GM23248 (cell line): ENCODE measurements around the gene UNC5C. TPM values are rescaled to one million over a fixed set of nuclear protein-coding genes. Genes with fewer than 3 reads are reported as not detected.

Experiments
- DNase-seq: peaks from one replicate; pipeline ENCODE4 v3.0.0-alpha.2; 2015
- H2AFZ ChIP-seq: fragments of 200-600 bp; sonication (generic); 2 replicates; pipeline ENCODE4 v1.6.1; 2016; ENCODE audit warnings: antibody characterized with exemption
- H3F3A ChIP-seq: fragments of 200-600 bp; sonication (generic); 2 replicates; pipeline ENCODE4 v1.6.1; 2016; ENCODE audit warnings: mild to moderate bottlenecking, antibody characterized with exemption, mixed run types; ENCODE audit not compliant: insufficient read depth
- H3K27ac ChIP-seq: fragments of 200-600 bp; sonication (generic); 2 replicates; pipeline ENCODE4 v1.5.1; 2016; ENCODE audit warnings: mild to moderate bottlenecking
- H3K27me3 ChIP-seq: fragments of 200-600 bp; sonication (generic); replicated peaks from 2 replicates; pipeline ENCODE4 v1.6.1; 2016; ENCODE audit warnings: mild to moderate bottlenecking; ENCODE audit not compliant: insufficient read depth
- H3K36me3 ChIP-seq: fragments of 200-600 bp; sonication (generic); 2 replicates; pipeline ENCODE4 v1.6.1; 2016; ENCODE audit warnings: low read depth, mild to moderate bottlenecking
- H3K4me1 ChIP-seq: fragments of 200-600 bp; sonication (generic); 2 replicates; pipeline ENCODE4 v1.6.1; 2016; ENCODE audit warnings: mild to moderate bottlenecking; ENCODE audit not compliant: insufficient read depth
- H3K4me2 ChIP-seq: fragments of 200-600 bp; sonication (generic); one replicate; pipeline ENCODE4 v1.6.1; 2016; ENCODE audit warnings: mild to moderate bottlenecking; ENCODE audit not compliant: unreplicated experiment
- H3K4me3 ChIP-seq: fragments of 200-600 bp; sonication (generic); 2 replicates; pipeline ENCODE4 v1.5.1; 2016; ENCODE audit warnings: mild to moderate bottlenecking
- H3K79me2 ChIP-seq: fragments of 200-600 bp; sonication (generic); 2 replicates; pipeline ENCODE4 v1.6.1; 2016; ENCODE audit warnings: mild to moderate bottlenecking; ENCODE audit not compliant: insufficient read depth
- H3K9ac ChIP-seq: fragments of 200-600 bp; sonication (generic); 2 replicates; pipeline ENCODE4 v1.6.1; 2016; ENCODE audit warnings: mild to moderate bottlenecking
- H3K9me2 ChIP-seq: fragments of 200-600 bp; sonication (generic); 2 replicates; pipeline ENCODE4 v1.6.1; 2016; ENCODE audit warnings: mixed run types, mild to moderate bottlenecking, moderate library complexity; ENCODE audit not compliant: insufficient read depth
- H3K9me3 ChIP-seq: fragments of 200-600 bp; sonication (generic); one replicate; pipeline ENCODE4 v1.6.1; 2017; ENCODE audit warnings: low read depth
- H4K20me1 ChIP-seq: fragments of 200-600 bp; sonication (generic); 2 replicates; pipeline ENCODE4 v1.6.0; 2016; ENCODE audit not compliant: insufficient read depth
- EZH2 ChIP-seq: fragments of 200-600 bp; sonication (generic); IDR thresholded peaks from 2 replicates; pipeline ENCODE4 v1.6.1; 2018; ENCODE audit warnings: antibody characterized with exemption, mild to moderate bottlenecking; ENCODE audit not compliant: insufficient read depth, poor library complexity, severe bottlenecking
- EZH2phosphoT487 ChIP-seq: fragments of 200-600 bp; sonication (generic); IDR thresholded peaks from 2 replicates; pipeline ENCODE4 v1.6.1; 2018; ENCODE audit warnings: antibody characterized with exemption, moderate library complexity, mild to moderate bottlenecking, low read depth; ENCODE audit not compliant: insufficient read depth
- WGBS, 2 experiments: methylation state at CpG; one replicate each; pipeline ENCODE4 v1.1.6; 2015 to 2017; ENCODE audit warnings: low lambda C conversion rate in 2 of 2, low coverage in 1 of 2; ENCODE audit errors: missing lambda C conversion rate in 2 of 2; 5-methylcytosine and 5-hydroxymethylcytosine counted together
- in situ Hi-C: fragments of 300-500 bp; cut with MboI; formaldehyde crosslinking; loops from 2 replicates; pipeline ENCODE4 v1.15.0; 2020
- polyA plus RNA-seq: library from polyadenylated mRNA; unstranded; fragments of >200 nt; fragmentation: Nextera tagmentation; extraction: Ambion mirVana; gene quantifications from 2 replicates; pipeline ENCODE4 v1.2.1, GENCODE V29; 2016
- total RNA-seq: library from RNA; depleted of rRNA; stranded (reverse); fragments of >200 nt; shearing (Covaris generic); gene quantifications from 2 replicates; pipeline ENCODE4 v1.2.3, GENCODE V29; 2014

UNC5C gene
- total and polyA plus RNA-seq, 2 experiments from 2014 or later = not detected

GRCh38 chr4:95165926-95166524 lies 382.7 kb downstream of the UNC5C start:
- WGBS, 2 experiments = 2 to 5% methylated on average over 3 of the region's 3 CpGs
- no peaks in the 10 kb centered on the region for H3K9me3 ChIP-seq
- no peak overlapping the region for H3K9ac ChIP-seq
- no peaks in the 10 kb centered on the region for H3F3A ChIP-seq
- H3K4me2 ChIP-seq = no peak overlapping the region
- no peaks in the 10 kb centered on the region for H3K4me1 ChIP-seq
- no peak overlapping the region for H2AFZ ChIP-seq
- DNase-seq = peak; percentile 81
- no peak for TF ChIP-seq EZH2phosphoT487
- no peak for TF ChIP-seq EZH2
- H3K79me2 ChIP-seq = no peaks in the 10 kb centered on the region
- H3K27ac ChIP-seq = no peak overlapping the region
- H3K4me3 ChIP-seq = no peak overlapping the region
- no peaks in the 10 kb centered on the region for H4K20me1 ChIP-seq
- no peaks in the 10 kb centered on the region for H3K36me3 ChIP-seq
- H3K27me3 ChIP-seq = no peaks in the 10 kb centered on the region; the same call in 1 of the 2 replicates
- no peaks in the 10 kb centered on the region for H3K9me2 ChIP-seq
- in situ Hi-C loops = loop anchor here (25.0 kb wide), 1 partner anchor 671 kb away; the partner anchor contains the start of gene PDHA2

GRCh38 chr4:95162867-95163266 lies 385.9 kb downstream of the UNC5C start:
- H3K27me3 ChIP-seq = no peaks in the 10 kb centered on the region; the same call in 1 of the 2 replicates
- H3K36me3 ChIP-seq = no peaks in the 10 kb centered on the region
- in situ Hi-C loops = loop anchor here (25.0 kb wide), 1 partner anchor 674 kb away; the partner anchor contains the start of gene PDHA2
- H3K4me1 ChIP-seq = no peaks in the 10 kb centered on the region
- no peak overlapping the region for H2AFZ ChIP-seq
- H3K4me3 ChIP-seq = no peak overlapping the region
- no peaks in the 10 kb centered on the region for H4K20me1 ChIP-seq
- H3K27ac ChIP-seq = no peak overlapping the region
- H3K4me2 ChIP-seq = no peak overlapping the region
- H3K9me2 ChIP-seq = no peaks in the 10 kb centered on the region
- H3K9me3 ChIP-seq = no peaks in the 10 kb centered on the region
- H3F3A ChIP-seq = no peaks in the 10 kb centered on the region
- TF ChIP-seq EZH2phosphoT487 (no peak), EZH2 (no peak)
- DNase-seq = no peak
- H3K9ac ChIP-seq = no peak overlapping the region
- no peaks in the 10 kb centered on the region for H3K79me2 ChIP-seq
- 75 to 76% methylated on average over 6 of the region's 6 CpGs for WGBS, 2 experiments

GRCh38 chr4:95161781-95162469 lies 386.8 kb downstream of the UNC5C start:
- no peaks in the 10 kb centered on the region for H3K9me3 ChIP-seq
- no peaks in the 10 kb centered on the region for H3K9me2 ChIP-seq
- H3K36me3 ChIP-seq = no peaks in the 10 kb centered on the region
- no peaks in the 10 kb centered on the region for H3K79me2 ChIP-seq
- DNase-seq = no peak
- no peak overlapping the region for H3K4me2 ChIP-seq
- no peak for TF ChIP-seq EZH2phosphoT487
- TF ChIP-seq EZH2 = no peak
- H3K27me3 ChIP-seq = no peaks in the 10 kb centered on the region; the same call in 1 of the 2 replicates
- H3F3A ChIP-seq = no peaks in the 10 kb centered on the region
- in situ Hi-C loops = loop anchor here (25.0 kb wide), 1 partner anchor 675 kb away; the partner anchor contains the start of gene PDHA2
- WGBS, 2 experiments = 60 to 67% methylated on average over 12 of the region's 12 CpGs
- no peak overlapping the region for H3K4me3 ChIP-seq
- H4K20me1 ChIP-seq = no peaks in the 10 kb centered on the region
- H2AFZ ChIP-seq = no peak overlapping the region
- no peak overlapping the region for H3K9ac ChIP-seq
- no peak overlapping the region for H3K27ac ChIP-seq
- no peaks in the 10 kb centered on the region for H3K4me1 ChIP-seq

GRCh38 chr4:95159384-95159783 lies 389.4 kb downstream of the UNC5C start:
- no peak overlapping the region for H3K27ac ChIP-seq
- no peaks in the 10 kb centered on the region; the same call in 1 of the 2 replicates for H3K27me3 ChIP-seq
- H3K9ac ChIP-seq = no peak overlapping the region
- peaks cover 5% of the 10 kb centered on the region; the same call in 1 of the 2 replicates for H3F3A ChIP-seq
- no peaks in the 10 kb centered on the region for H3K9me3 ChIP-seq
- H3K4me2 ChIP-seq = no peak overlapping the region
- no peaks in the 10 kb centered on the region for H4K20me1 ChIP-seq
- H3K36me3 ChIP-seq = no peaks in the 10 kb centered on the region
- DNase-seq = no peak
- TF ChIP-seq EZH2phosphoT487 = no peak
- no peak for TF ChIP-seq EZH2
- no peak overlapping the region for H2AFZ ChIP-seq
- no peak overlapping the region for H3K4me3 ChIP-seq
- H3K9me2 ChIP-seq = no peaks in the 10 kb centered on the region
- 68 to 75% methylated on average over 4 of the region's 4 CpGs for WGBS, 2 experiments
- no peaks in the 10 kb centered on the region for H3K79me2 ChIP-seq
- peaks cover 5% of the 10 kb centered on the region; the same call in 1 of the 2 replicates for H3K4me1 ChIP-seq
- in situ Hi-C loops = loop anchor here (25.0 kb wide), 1 partner anchor 678 kb away; the partner anchor contains the start of gene PDHA2
